Stimulated activated CD8-positive, alpha-beta memory T cell treated with anti-CD3 and anti-CD28 coated beads, Interleukin-7, amount 100 ng/mL, for 1 hour (primary cell): Measurements from ENCODE around the gene ACR.
A peak's percentile ranks its signal among the peaks of the same experiment; 100 is the strongest.
"Not testable (repeated sequence)": the region's sequence is repeated elsewhere in the genome, so short reads cannot be mapped to it uniquely, and the experiment has no call there.

Experiments used
- DNase-seq, 2 donors: peaks; one replicate each; pipeline ENCODE4 v3.0.0-alpha.2; 2020; ENCODE audit warnings: low read depth in 2 of 2

ACR gene

GRCh38 chr22:50780244-50780643 is 42.2 kb downstream of the ACR start:
- not testable (repeated sequence) for DNase-seq

- DNase-seq: not testable (repeated sequence)
These were observed 44.2 kb downstream of the ACR start for GRCh38 chr22:50782253-50782652.

- DNase-seq: peak; percentile 78 to 82
These were observed 45.3 kb downstream of the ACR start, which contains the start of gene RABL2B for GRCh38 chr22:50783033-50783879. Gene RABL2B (minus strand): TSS chr22:50783636. CDS start chr22:50782294, 1,342 bp downstream.

GRCh38 chr22:50783880-50784276 is 45.9 kb downstream of the ACR start:
- not testable (repeated sequence) for DNase-seq

- DNase-seq: not testable (repeated sequence)
These were observed 47.3 kb downstream of the ACR start for GRCh38 chr22:50785289-50785688.

- DNase-seq: not testable (repeated sequence)
These were observed 48.9 kb downstream of the ACR start for GRCh38 chr22:50786936-50787335.
